H1 (cell line): Measurements from ENCODE around the gene ITGA8.

Experiments
- CBX5 ChIP-seq: fragments of 300-800, 300-1000 bp; sonication (generic); IDR thresholded peaks from 2 replicates; pipeline ENCODE4 v1.7.1; 2016; ENCODE audit warnings: antibody characterized with exemption, low read length, low read depth
- CHD2 ChIP-seq: IDR thresholded peaks from 2 replicates; pipeline ENCODE4 v1.6.1; 2012; ENCODE audit warnings: low read length, improper control_type of control experiment
- CREB1 ChIP-seq: IDR thresholded peaks from 2 replicates; pipeline ENCODE4 v1.6.1; 2012; ENCODE audit warnings: inconsistent platforms
- CTCF ChIP-seq, 3 experiments: IDR thresholded peaks; 1 replicate in 2 of 3; 2 replicates in 1 of 3; pipeline versions ENCODE4 v1.5.1 to v1.6.1; 2011; ENCODE audit warnings: low read length in 3 of 3, mild to moderate bottlenecking in 3 of 3, inconsistent platforms in 2 of 3, low read depth in 1 of 3, moderate library complexity in 1 of 3; ENCODE audit not compliant: insufficient read depth in 1 of 3; ENCODE audit errors: control extremely low read depth in 1 of 3
- MAX ChIP-seq: IDR thresholded peaks from 2 replicates; pipeline ENCODE4 v1.6.1; 2012; ENCODE audit warnings: inconsistent platforms
- POLR2A ChIP-seq, 2 experiments: IDR thresholded peaks; 1 replicate in 1 of 2; 2 replicates in 1 of 2; pipeline ENCODE4 v1.6.1; 2011; ENCODE audit warnings: low read depth in 2 of 2, low read length in 2 of 2, mild to moderate bottlenecking in 2 of 2; ENCODE audit errors: control extremely low read depth in 1 of 2
- POLR2AphosphoS5 ChIP-seq: IDR thresholded peaks from 2 replicates; pipeline ENCODE4 v1.6.1; 2011; ENCODE audit warnings: low read depth, low read length
- RAD21 ChIP-seq, 2 experiments: IDR thresholded peaks in 1 of 2; conservative IDR thresholded peaks in 1 of 2; 2 replicates each; pipeline ENCODE4 v1.6.1; 2011; ENCODE audit warnings: low read depth in 2 of 2, low read length in 2 of 2, improper control_type of control experiment in 1 of 2, inconsistent platforms in 1 of 2, mild to moderate bottlenecking in 1 of 2, moderate library complexity in 1 of 2
- SIN3A ChIP-seq, 2 experiments: IDR thresholded peaks in 1 of 2; conservative IDR thresholded peaks in 1 of 2; 2 replicates each; pipeline ENCODE4 v1.6.1; 2011 to 2012; ENCODE audit warnings: low read length in 2 of 2, improper control_type of control experiment in 1 of 2, low read depth in 1 of 2, mild to moderate bottlenecking in 1 of 2
- TAF7 ChIP-seq: optimal IDR thresholded peaks from 2 replicates; pipeline ENCODE3; 2011; ENCODE audit warnings: low read depth, mild to moderate bottlenecking, inconsistent platforms, low read length, moderate library complexity, borderline replicate concordance

DNA sequence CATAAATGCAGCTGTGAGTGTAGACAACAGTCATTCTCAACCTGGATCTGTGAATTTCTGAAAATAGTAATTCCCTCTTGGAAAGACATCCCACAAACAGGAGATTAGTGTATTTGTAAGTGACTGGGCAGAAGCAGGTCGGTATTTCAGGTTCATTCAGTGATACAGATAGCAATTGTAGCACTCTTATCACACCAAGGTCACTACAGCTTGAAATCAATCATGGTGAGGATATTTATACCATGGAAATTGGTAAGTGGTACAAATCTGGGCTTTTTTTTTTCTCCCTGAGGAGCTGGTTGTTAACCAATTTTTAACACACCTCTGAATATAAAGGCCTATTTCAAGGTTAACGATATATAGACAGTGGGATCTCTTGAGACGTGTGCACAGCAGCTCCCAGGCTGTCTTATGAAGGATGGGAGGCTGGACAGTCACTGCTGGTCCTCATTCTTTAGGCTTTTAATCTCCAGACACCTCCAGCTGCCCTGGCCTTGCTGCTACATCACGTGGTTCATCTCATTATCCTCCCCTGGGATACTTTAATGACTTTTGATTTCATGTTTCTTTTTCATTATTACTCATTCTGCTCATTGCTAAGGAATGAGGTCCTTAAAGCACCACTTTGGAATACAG lies 87.1 kb downstream of the ITGA8 start:
- TF ChIP-seq POLR2AphosphoS5 (no peak), CTCF (IDR thresholded peaks at IDR 0.05; ENCODE audit: control extremely low read depth in 1 of 3, insufficient read depth in 1 of 3, low read depth in 1 of 3, low read length in 3 of 3) (no peak), TAF7 (no peak), POLR2A (IDR thresholded peaks at IDR 0.05; ENCODE audit: control extremely low read depth in 1 of 2, low read depth in 2 of 2, low read length in 2 of 2) (no peak), MAX (no peak), CBX5 (no peak), CREB1 (no peak), CHD2 (no peak), RAD21 (IDR thresholded peaks at IDR 0.05 in 1 of 2, conservative IDR thresholded peaks at IDR 0.05 in 1 of 2; ENCODE audit: low read depth in 2 of 2, low read length in 2 of 2) (no peak), SIN3A (conservative IDR thresholded peaks at IDR 0.05 in 1 of 2, IDR thresholded peaks at IDR 0.05 in 1 of 2; ENCODE audit: low read depth in 1 of 2, low read length in 2 of 2) (no peak)
